A549 (cell line): ENCODE measurements around the gene RSAD1. TPM values are rescaled to one million over a fixed set of nuclear protein-coding genes. Genes with fewer than 3 reads are reported as not detected.

ENCODE experiments used
- ATAC-seq, 2 experiments: fragments of 200-7000 bp in 1 of 2; fragments of >200 bp in 1 of 2; cut with Nextera tagmentation in 1 of 2; cut with Tn5 transposase in 1 of 2; 3 replicates each; pipeline versions ENCODE4 v1.8.0 to v1.9.1; 2018 to 2020; ENCODE audit warnings: mild to moderate bottlenecking in 1 of 2, moderate library complexity in 1 of 2
- CTCF ChIA-PET: fragments of 300-600 bp; sonication (Branson Sonifier 250); formaldehyde crosslinking; extraction: SDS; loops from one replicate; lab custom pipeline; 2021; ENCODE audit warnings: antibody characterized with exemption, inconsistent platforms; lab: Yijun Ruan, JAX
- POLR2A ChIA-PET: fragments of 350-600 bp; formaldehyde crosslinking; extraction: SDS; loops from one replicate; lab custom pipeline; 2021; ENCODE audit warnings: antibody characterized with exemption, inconsistent platforms; lab: Yijun Ruan, JAX
- DNase-seq, 2 experiments: peaks; one replicate each; pipeline versions ENCODE4 v3.0.0 to v3.0.0-alpha.2; 2011 to 2016; ENCODE audit warnings: low read depth in 1 of 2, low spot score in 1 of 2
- FAIRE-seq: peaks from 2 replicates; lab custom pipeline; 2011; peaks lifted over from hg19 to GRCh38; lab: Jason Lieb, UNC
- H3K27ac ChIP-seq, 2 experiments: fragments of >200 bp; sonication (Bioruptor Twin); formaldehyde crosslinking; 3 replicates each; pipeline ENCODE4 v1.5.1; 2016 to 2017
- H3K4me1 ChIP-seq: fragments of >200 bp; sonication (Bioruptor Twin); formaldehyde crosslinking; 3 replicates; pipeline ENCODE4 v1.6.1; 2016
- H3K4me2 ChIP-seq: fragments of >200 bp; sonication (Bioruptor Twin); formaldehyde crosslinking; 3 replicates; pipeline ENCODE4 v1.6.1; 2016
- H3K4me3 ChIP-seq: fragments of >200 bp; sonication (Bioruptor Twin); formaldehyde crosslinking; 3 replicates; pipeline ENCODE4 v1.5.1; 2016
- H3K9me3 ChIP-seq: fragments of >200 bp; sonication (Bioruptor Twin); formaldehyde crosslinking; 3 replicates; pipeline ENCODE4 v1.6.1; 2016
- CHD4 ChIP-seq: fragments of 200-600 bp; sonication (generic); IDR thresholded peaks from 2 replicates; pipeline ENCODE4 v1.6.1; 2016; ENCODE audit warnings: antibody characterized with exemption, mild to moderate bottlenecking, borderline replicate concordance
- EP300 ChIP-seq, 2 experiments: fragments of >200 bp; sonication (Bioruptor Twin); formaldehyde crosslinking; IDR thresholded peaks; 2 replicates in 1 of 2; 3 replicates in 1 of 2; pipeline ENCODE4 v1.6.1; 2016 to 2017
- ESRRA ChIP-seq: fragments of 150-350 bp; IDR thresholded peaks from 2 replicates; pipeline ENCODE4 v1.6.1; 2014; ENCODE audit warnings: mild to moderate bottlenecking, low read length, borderline replicate concordance
- FOSB ChIP-seq: fragments of 250-450 bp; sonication (Bioruptor Pico); IDR thresholded peaks from 2 replicates; pipeline ENCODE4 v1.5.0; 2020; ENCODE audit warnings: mild to moderate bottlenecking, moderate library complexity
- FOXS1 ChIP-seq: fragments of 250-450 bp; sonication (Bioruptor Pico); IDR thresholded peaks from 2 replicates; pipeline ENCODE4 v1.5.0; 2020; ENCODE audit warnings: mild to moderate bottlenecking, moderate library complexity
- JUN ChIP-seq, 2 experiments: fragments of >200 bp; sonication (Bioruptor Twin); formaldehyde crosslinking; IDR thresholded peaks; 2 replicates in 1 of 2; 3 replicates in 1 of 2; pipeline ENCODE4 v1.6.1; 2016 to 2017
- JUNB ChIP-seq: fragments of >200 bp; sonication (Bioruptor Twin); formaldehyde crosslinking; IDR thresholded peaks from 2 replicates; pipeline ENCODE4 v1.6.1; 2016
- KDM1A ChIP-seq: fragments of 200-600 bp; sonication (generic); IDR thresholded peaks from 2 replicates; pipeline ENCODE4 v1.6.1; 2016; ENCODE audit warnings: low read depth, mild to moderate bottlenecking
- KDM5A ChIP-seq: fragments of 200-600 bp; sonication (generic); IDR thresholded peaks from 2 replicates; pipeline ENCODE4 v1.6.1; 2016; ENCODE audit warnings: antibody characterized with exemption, mild to moderate bottlenecking
- MAFK ChIP-seq: fragments of 450-650 bp; IDR thresholded peaks from 2 replicates; pipeline ENCODE4 v1.6.1; 2014; ENCODE audit not compliant: partially characterized antibody
- NFE2L2 ChIP-seq: fragments of 150-350 bp; conservative IDR thresholded peaks from 2 replicates; pipeline ENCODE4 v1.6.1; 2014; ENCODE audit warnings: low read length
- NPAS2 ChIP-seq: fragments of 250-450 bp; sonication (Bioruptor Pico); IDR thresholded peaks from 2 replicates; pipeline ENCODE4 v1.8.0; 2022; ENCODE audit warnings: mild to moderate bottlenecking, moderate library complexity, borderline replicate concordance
- PHF8 ChIP-seq: fragments of 200-600 bp; sonication (generic); IDR thresholded peaks from 2 replicates; pipeline ENCODE4 v1.6.1; 2016; ENCODE audit warnings: low read depth, mild to moderate bottlenecking, antibody characterized with exemption, moderate library complexity, borderline replicate concordance
- RAD21 ChIP-seq, 2 experiments: fragments of >200 bp in 1 of 2; sonication (Bioruptor Twin) in 1 of 2; formaldehyde crosslinking in 1 of 2; IDR thresholded peaks in 1 of 2; conservative IDR thresholded peaks in 1 of 2; 2 replicates in 1 of 2; 3 replicates in 1 of 2; pipeline ENCODE4 v1.6.1; 2012 to 2018; ENCODE audit warnings: inconsistent platforms in 1 of 2
- RNF2 ChIP-seq: fragments of 200-600 bp; sonication (generic); IDR thresholded peaks from 2 replicates; pipeline ENCODE4 v1.6.1; 2016; ENCODE audit warnings: low read depth, mild to moderate bottlenecking, antibody characterized with exemption, moderate library complexity, borderline replicate concordance
- SMC3 ChIP-seq: fragments of >200 bp; sonication (Bioruptor Twin); formaldehyde crosslinking; IDR thresholded peaks from 3 replicates; pipeline ENCODE4 v1.6.1; 2018; ENCODE audit warnings: inconsistent platforms
- ZFP36 ChIP-seq: fragments of 450-650 bp; IDR thresholded peaks from 2 replicates; pipeline ENCODE4 v1.6.1; 2014; ENCODE audit warnings: borderline replicate concordance; ENCODE audit not compliant: partially characterized antibody
- WGBS: methylation state at CpG from one replicate; pipeline ENCODE4 v1.1.6; 2017; ENCODE audit errors: missing lambda C conversion rate; 5-methylcytosine and 5-hydroxymethylcytosine counted together
- polyA plus RNA-seq, 4 experiments: library from polyadenylated mRNA; depleted of rRNA in 3 of 4; stranded (reverse); fragments of >200 nt; fragmentation: RNase III in 1 of 4; extraction: RNeasy Plus Mini Kit Qiagen cat#74134 plus additional on column Dnase treatment in 1 of 4; gene quantifications; 2 replicates in 3 of 4; 3 replicates in 1 of 4; pipeline ENCODE4 v1.2.3, GENCODE V29; 2011 to 2017
- TF ChIP-seq, protein P1 (sequence below): fragments of 450-650 bp; IDR thresholded peaks from 2 replicates; pipeline ENCODE4 v1.6.1; 2014; ENCODE audit warnings: antibody characterized with exemption
- TF ChIP-seq, protein P2 (sequence below): fragments of 150-350 bp; IDR thresholded peaks from 2 replicates; pipeline ENCODE4 v1.6.1; 2014; ENCODE audit warnings: low read depth, mild to moderate bottlenecking, low read length
- TF ChIP-seq, protein P3 (sequence below): IDR thresholded peaks from 2 replicates; pipeline ENCODE4 v1.6.1; 2012
- TF ChIP-seq, protein P4 (sequence below): fragments of >200 bp; sonication (Bioruptor Twin); formaldehyde crosslinking; IDR thresholded peaks from 2 replicates; pipeline ENCODE4 v1.6.1; 2016

RSAD1 gene
- polyA plus RNA-seq, 2 of the 4 experiments (the other 2 are of a cell fraction), result 38.2 to 42.0 TPM

DNA sequence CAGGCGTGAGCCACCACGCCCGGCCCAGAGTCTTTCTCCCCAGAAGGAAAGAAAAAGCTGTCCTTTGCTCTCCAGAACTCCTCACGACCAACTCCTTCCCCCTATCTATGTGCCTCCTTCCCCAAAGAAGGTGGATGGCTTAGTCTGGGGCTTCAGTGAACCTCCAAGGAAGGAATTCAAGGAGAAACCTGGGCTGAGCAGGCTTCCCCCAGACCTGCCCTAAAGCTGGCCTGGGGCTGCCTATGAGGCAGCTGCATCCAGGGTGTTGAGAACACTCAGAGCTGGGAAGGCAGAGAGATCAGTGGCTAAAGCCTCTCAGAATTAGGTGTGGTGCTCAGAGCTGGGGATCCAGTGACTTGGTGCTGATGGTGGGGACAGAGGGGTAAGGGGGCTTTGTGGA is 48.9 kb upstream of the RSAD1 start:
- ATAC-seq (no peak), DNase-seq (no peak), FAIRE-seq (no peak)
- no peak overlapping the region for H3K27ac ChIP-seq
- CTCF ChIA-PET, result interaction anchor here (0.8 to 8.4 kb wide), 5 partner anchors 8 to 49 kb away, joined by 3 to 55 read pairs (median 4); partner anchors contain the start of genes LRRC59 and RSAD1
- POLR2A ChIA-PET, result interaction anchor here (0.6 to 1.7 kb wide), 2 partner anchors 33 to 295 kb away, joined by 3 to 5 read pairs; partner anchors contain the start of gene LRRC59
- H3K4me1 ChIP-seq, result peaks cover 19% of the 10 kb centered on the region
- whole genome bisulfite sequencing, result 85% methylated on average over 4 of the region's 4 CpGs
- no peak overlapping the region for H3K4me2 ChIP-seq
- TF ChIP-seq KDM5A (no peak), RAD21 (conservative IDR thresholded peaks at IDR 0.05 in 1 of 2, IDR thresholded peaks at IDR 0.05 in 1 of 2) (no peak), JUN (IDR thresholded peaks at IDR 0.05) (no peak), ZFP36 (no peak), NPAS2 (CRISPR knock-in tag) (no peak), PHF8 (no peak), FOSB (CRISPR knock-in tag) (no peak), MAFK (no peak), CHD4 (no peak), KDM1A (no peak)
- TF ChIP-seq, protein P1, sequence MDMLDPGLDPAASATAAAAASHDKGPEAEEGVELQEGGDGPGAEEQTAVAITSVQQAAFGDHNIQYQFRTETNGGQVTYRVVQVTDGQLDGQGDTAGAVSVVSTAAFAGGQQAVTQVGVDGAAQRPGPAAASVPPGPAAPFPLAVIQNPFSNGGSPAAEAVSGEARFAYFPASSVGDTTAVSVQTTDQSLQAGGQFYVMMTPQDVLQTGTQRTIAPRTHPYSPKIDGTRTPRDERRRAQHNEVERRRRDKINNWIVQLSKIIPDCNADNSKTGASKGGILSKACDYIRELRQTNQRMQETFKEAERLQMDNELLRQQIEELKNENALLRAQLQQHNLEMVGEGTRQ, result no peak
- TF ChIP-seq, protein P2, sequence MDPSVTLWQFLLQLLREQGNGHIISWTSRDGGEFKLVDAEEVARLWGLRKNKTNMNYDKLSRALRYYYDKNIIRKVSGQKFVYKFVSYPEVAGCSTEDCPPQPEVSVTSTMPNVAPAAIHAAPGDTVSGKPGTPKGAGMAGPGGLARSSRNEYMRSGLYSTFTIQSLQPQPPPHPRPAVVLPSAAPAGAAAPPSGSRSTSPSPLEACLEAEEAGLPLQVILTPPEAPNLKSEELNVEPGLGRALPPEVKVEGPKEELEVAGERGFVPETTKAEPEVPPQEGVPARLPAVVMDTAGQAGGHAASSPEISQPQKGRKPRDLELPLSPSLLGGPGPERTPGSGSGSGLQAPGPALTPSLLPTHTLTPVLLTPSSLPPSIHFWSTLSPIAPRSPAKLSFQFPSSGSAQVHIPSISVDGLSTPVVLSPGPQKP, result no peak
- no peak overlapping the region for H3K4me3 ChIP-seq
- H3K9me3 ChIP-seq, result no peaks in the 10 kb centered on the region

DNA sequence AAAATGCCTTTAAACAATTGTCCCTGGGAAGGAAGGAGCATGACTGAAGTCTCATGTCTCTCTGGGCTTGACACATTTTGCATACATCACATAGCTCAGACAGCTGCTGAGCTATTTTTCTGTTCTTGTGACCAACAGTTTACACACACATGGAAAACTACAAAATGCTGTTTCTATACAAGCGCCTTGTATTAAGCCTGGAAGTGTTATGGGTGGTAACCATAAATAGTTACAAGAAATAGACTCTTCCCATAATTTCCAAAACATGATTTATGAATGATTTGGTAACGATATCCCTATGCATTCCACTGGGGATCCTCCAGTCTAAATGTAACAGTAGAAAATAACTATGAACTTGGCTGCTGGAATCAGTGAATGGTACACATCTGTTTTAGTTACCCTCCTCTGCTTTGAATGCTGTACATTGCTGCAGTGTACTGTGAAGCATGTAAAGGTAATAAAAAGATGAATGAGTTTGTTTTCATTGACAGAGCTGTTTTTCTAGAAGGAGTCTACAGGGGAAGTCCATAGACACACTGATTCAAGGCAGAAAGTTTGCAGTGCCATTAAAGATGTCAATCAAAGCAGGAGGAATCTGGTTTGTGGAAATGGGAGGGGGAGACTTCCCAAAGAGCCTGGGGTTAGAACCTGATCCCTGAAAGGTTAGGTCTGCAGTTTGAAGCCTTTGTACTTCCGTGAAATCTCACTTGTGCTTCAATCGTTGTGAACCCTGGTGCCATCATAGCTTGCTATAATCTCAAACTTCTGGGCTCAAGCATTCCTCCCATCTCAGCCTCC is 47.6 kb upstream of the RSAD1 start:
- Histone ChIP-seq H3K27ac (no peak overlapping the region), H3K9me3 (no peaks in the 10 kb centered on the region), H3K4me2 (no peak overlapping the region), H3K4me3 (no peak overlapping the region), H3K4me1 (peaks cover 12% of the 10 kb centered on the region)
- ChIA-PET POLR2A (interaction anchor here (0.9 to 1.7 kb wide), 2 partner anchors 34 kb away, joined by 3 to 5 read pairs; partner anchors contain the start of gene LRRC59), CTCF (interaction anchor here (0.8 to 8.4 kb wide), 8 partner anchors 21 to 195 kb away, joined by 3 to 55 read pairs (median 4); partner anchors contain the start of genes LRRC59 and RSAD1)
- WGBS, result 88% methylated on average over 4 of the region's 4 CpGs
- ATAC-seq (no peak), FAIRE-seq (no peak), DNase-seq (no peak)
- TF ChIP-seq PHF8 (no peak), JUNB (no peak), EP300 (IDR thresholded peaks at IDR 0.05) (no peak)
- TF ChIP-seq, protein P3, sequence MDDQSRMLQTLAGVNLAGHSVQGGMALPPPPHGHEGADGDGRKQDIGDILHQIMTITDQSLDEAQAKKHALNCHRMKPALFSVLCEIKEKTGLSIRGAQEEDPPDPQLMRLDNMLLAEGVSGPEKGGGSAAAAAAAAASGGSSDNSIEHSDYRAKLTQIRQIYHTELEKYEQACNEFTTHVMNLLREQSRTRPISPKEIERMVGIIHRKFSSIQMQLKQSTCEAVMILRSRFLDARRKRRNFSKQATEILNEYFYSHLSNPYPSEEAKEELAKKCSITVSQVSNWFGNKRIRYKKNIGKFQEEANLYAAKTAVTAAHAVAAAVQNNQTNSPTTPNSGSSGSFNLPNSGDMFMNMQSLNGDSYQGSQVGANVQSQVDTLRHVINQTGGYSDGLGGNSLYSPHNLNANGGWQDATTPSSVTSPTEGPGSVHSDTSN, result no peak

DNA sequence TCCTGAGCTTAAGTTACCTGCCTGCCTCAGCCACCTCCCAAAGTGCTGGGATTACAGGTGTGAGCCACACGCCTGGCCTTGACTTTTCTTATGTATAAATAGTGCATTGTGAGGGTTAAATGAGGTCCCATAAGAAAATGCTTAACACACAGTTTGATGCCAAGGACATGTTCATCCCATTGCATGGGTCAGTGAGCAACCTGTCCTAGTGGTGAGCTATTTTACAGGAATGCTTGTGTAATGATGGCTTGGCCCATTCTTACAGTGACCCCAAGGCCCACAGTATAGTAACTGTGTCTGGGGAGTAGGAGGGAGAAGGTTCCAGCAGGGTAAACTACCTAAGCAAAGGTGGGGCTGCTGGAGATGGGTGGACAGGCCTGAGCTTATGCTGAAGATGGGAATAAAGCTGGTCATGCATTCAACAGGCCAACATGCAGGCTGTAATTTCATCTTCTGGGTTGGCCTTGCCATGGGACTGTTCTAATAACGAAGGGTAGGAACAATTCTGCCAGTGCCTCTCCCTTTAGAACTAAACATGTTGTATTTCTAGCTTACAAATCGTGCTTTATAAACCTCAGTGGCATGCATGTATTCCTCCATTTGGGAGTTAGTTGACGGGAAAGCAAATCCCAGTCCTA is 46.4 kb upstream of the RSAD1 start:
- CTCF ChIA-PET, result interaction anchor here (0.8 to 8.4 kb wide), 8 partner anchors 15 to 194 kb away, joined by 3 to 55 read pairs (median 4); partner anchors contain the start of gene LRRC59
- Histone ChIP-seq H3K4me2 (no peak overlapping the region), H3K9me3 (no peaks in the 10 kb centered on the region), H3K27ac (no peak overlapping the region), H3K4me1 (peaks cover 6% of the 10 kb centered on the region), H3K4me3 (no peak overlapping the region)
- no peak for TF ChIP-seq ESRRA
- TF ChIP-seq, protein P4, sequence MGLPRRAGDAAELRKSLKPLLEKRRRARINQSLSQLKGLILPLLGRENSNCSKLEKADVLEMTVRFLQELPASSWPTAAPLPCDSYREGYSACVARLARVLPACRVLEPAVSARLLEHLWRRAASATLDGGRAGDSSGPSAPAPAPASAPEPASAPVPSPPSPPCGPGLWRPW, result no peak
- no peak for TF ChIP-seq SMC3
- no peak for TF ChIP-seq FOXS1
- TF ChIP-seq RNF2, result no peak
- no peak for TF ChIP-seq KDM5A
- TF ChIP-seq MAFK, result no peak
- TF ChIP-seq NPAS2 (CRISPR knock-in tag), result no peak
- no peak for TF ChIP-seq KDM1A
- no peak for TF ChIP-seq NFE2L2
- 52% methylated on average over 4 of the region's 4 CpGs for WGBS
- FAIRE-seq (no peak), ATAC-seq (no peak), DNase-seq (no peak)
- POLR2A ChIA-PET, result interaction anchor here (0.9 kb wide), 1 partner anchor 35 kb away, joined by 3 read pairs; the partner anchor contains the start of gene LRRC59
